ENCODE measurements around the gene ADAMTS9. TPM values are rescaled to one million over a fixed set of nuclear protein-coding genes. Genes with fewer than 3 reads are reported as not detected.
A peak's percentile ranks its signal among the peaks of the same experiment; 100 is the strongest.

ADAMTS9 gene
- total and polyA plus RNA-seq, 2 of the 13 experiments (the other 11 are each of a cell fraction or from before 2014, with no cell fraction given) = 0.02 to 0.09 TPM

DNA sequence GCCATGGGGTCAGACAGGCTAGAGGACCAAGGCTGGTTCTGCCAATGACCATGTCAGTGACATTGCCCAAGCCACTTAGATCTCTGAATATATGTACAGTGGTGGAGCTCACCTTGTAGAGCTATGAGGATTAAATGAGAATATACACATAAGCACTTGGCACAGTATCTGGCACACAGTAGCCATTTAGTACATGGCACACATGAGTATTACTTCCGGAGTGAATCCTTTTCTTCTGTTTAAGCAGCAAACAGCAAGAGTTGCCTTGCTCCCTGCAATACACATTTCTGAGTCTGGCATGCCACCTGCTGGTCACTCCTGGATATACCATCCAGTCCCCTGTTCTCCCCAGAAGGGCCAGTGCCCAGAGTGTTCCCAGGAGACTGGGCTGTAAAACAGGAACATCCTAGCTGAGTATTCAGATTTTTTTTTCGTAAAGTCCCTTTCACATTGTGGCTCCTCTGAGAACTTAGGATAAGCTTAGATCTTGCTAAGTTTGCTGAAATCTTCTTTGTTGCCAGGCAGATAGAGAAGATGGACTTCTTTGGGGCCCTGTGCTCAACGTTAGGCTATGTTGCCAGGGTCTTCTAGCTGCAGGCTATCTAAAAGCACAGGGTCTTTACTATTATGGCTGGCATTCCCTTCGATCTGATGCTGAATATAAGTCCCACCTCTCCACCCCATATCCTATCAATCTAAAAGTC lies 203.4 kb downstream of the ADAMTS9 start:
- Histone ChIP-seq H3K9ac (ENCODE audit: insufficient read depth, low read depth, low read length) (no peak overlapping the region), H3K27ac (ENCODE audit: extremely low read length, insufficient read depth, low read length) (no peak overlapping the region), H3K4me2 (ENCODE audit: low read depth, low read length) (no peak overlapping the region), H3K4me3 (replicated peaks in 1 of 3; ENCODE audit: insufficient read depth in 1 of 3, low read depth in 2 of 3, low read length in 3 of 3) (no peak overlapping the region), H3K9me3 (ENCODE audit: low read length) (no peaks in the 10 kb centered on the region), H3K36me3 (replicated peaks in 1 of 2; ENCODE audit: control insufficient read depth in 1 of 2, insufficient read depth in 2 of 2, low read length in 2 of 2) (no peaks in the 10 kb centered on the region), H2AFZ (ENCODE audit: low read length) (no peak overlapping the region), H3K4me1 (ENCODE audit: insufficient read depth, low read length) (peaks cover 5% of the 10 kb centered on the region; the same call in 1 of the 2 replicates), H3K79me2 (ENCODE audit: insufficient read depth, low read length) (no peaks in the 10 kb centered on the region), H4K20me1 (ENCODE audit: insufficient read depth, low read length) (no peaks in the 10 kb centered on the region), H3K27me3 (ENCODE audit: control insufficient read depth in 1 of 2, insufficient read depth in 2 of 2, low read length in 2 of 2) (peaks cover 2 to 22% of the 10 kb centered on the region in 2 experiments; a peak in 3 of 5 replicates)
- peak; percentile 99 for ATAC-seq
- intact Hi-C loops (cut with micrococcal nuclease; ENCODE audit: unreplicated experiment) (loop anchor here (1.0 to 5.0 kb wide), 3 partner anchors 222 to 454 kb away; no protein-coding TSS in a partner anchor), in situ Hi-C loops (cut with HindIII; ENCODE audit: extremely low pct_ligation_motif_present, low pct_unique_long_range_greater_than_20kb) (loop anchor here (5.0 kb wide), 1 partner anchor 452 kb away; no protein-coding TSS in a partner anchor)
- ChIA-PET POLR2A (no interaction called here), CTCF (ENCODE audit: low intra/inter-chr PET ratio, low total read pairs) (interaction anchor here (1.3 to 2.8 kb wide), 2 partner anchors 453 to 461 kb away, joined by 3 to 44 read pairs; partner anchors contain the start of gene PSMD6)
- 0% methylated on average over 4 of the region's 4 CpGs for WGBS (ENCODE audit: low lambda C conversion rate)
- BruUV-seq (replicated peaks) = no TSS peak
- DNase-seq (ENCODE audit: low spot score) = peak; percentile 41
- peak; percentile 89 for FAIRE-seq
- TF ChIP-seq CHD2 (IDR thresholded peaks at IDR 0.05; ENCODE audit: low read depth, low read length) = no peak
- no peak for TF ChIP-seq IKZF1 (IDR thresholded peaks at IDR 0.05)
- TF ChIP-seq AGO2 (optimal IDR thresholded peaks at IDR 0.05; ENCODE audit: low read depth, low read length) = no peak
- TF ChIP-seq SAP130 (CRISPR knock-in tag; IDR thresholded peaks at IDR 0.05; ENCODE audit: low read depth) = no peak
- TF ChIP-seq, protein P1, sequence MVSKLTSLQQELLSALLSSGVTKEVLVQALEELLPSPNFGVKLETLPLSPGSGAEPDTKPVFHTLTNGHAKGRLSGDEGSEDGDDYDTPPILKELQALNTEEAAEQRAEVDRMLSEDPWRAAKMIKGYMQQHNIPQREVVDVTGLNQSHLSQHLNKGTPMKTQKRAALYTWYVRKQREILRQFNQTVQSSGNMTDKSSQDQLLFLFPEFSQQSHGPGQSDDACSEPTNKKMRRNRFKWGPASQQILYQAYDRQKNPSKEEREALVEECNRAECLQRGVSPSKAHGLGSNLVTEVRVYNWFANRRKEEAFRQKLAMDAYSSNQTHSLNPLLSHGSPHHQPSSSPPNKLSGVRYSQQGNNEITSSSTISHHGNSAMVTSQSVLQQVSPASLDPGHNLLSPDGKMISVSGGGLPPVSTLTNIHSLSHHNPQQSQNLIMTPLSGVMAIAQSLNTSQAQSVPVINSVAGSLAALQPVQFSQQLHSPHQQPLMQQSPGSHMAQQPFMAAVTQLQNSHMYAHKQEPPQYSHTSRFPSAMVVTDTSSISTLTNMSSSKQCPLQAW (CRISPR knock-in tag; IDR thresholded peaks at IDR 0.05) = peak; percentile 45; the same call in 1 of the 2 replicates
- TF ChIP-seq ZNF350 (CRISPR knock-in tag; IDR thresholded peaks at IDR 0.05; ENCODE audit: borderline replicate concordance, low read depth) = no peak
- TF ChIP-seq SKI (IDR thresholded peaks at IDR 0.05; ENCODE audit: partially characterized antibody) = no peak
- no peak for TF ChIP-seq RXRB (CRISPR knock-in tag; IDR thresholded peaks at IDR 0.05; ENCODE audit: borderline replicate concordance)
- TF ChIP-seq ETV5 (CRISPR knock-in tag; IDR thresholded peaks at IDR 0.05; ENCODE audit: borderline replicate concordance) = peak; percentile 50; the same call in 1 of the 2 replicates
- TF ChIP-seq NR2C2 (CRISPR knock-in tag; IDR thresholded peaks at IDR 0.05; ENCODE audit: borderline replicate concordance) = peak; percentile 62; the same call in 1 of the 2 replicates
- peak; percentile 55; the same call in 1 of the 2 replicates for TF ChIP-seq GABPB1 (CRISPR knock-in tag; IDR thresholded peaks at IDR 0.05)
- 0 out of 2 replicates have a peak, but pooled peaks have one; percentile 15 for TF ChIP-seq FOXK1 (CRISPR knock-in tag; IDR thresholded peaks at IDR 0.05; ENCODE audit: borderline replicate concordance, low read depth)
- TF ChIP-seq MATR3 (CRISPR knock-in tag; IDR thresholded peaks at IDR 0.05) = no peak
- TF ChIP-seq GFI1 (CRISPR knock-in tag; IDR thresholded peaks at IDR 0.05; ENCODE audit: borderline replicate concordance) = no peak
- no peak for TF ChIP-seq TAF15 (IDR thresholded peaks at IDR 0.05; ENCODE audit: low read depth, low read length, poor library complexity, severe bottlenecking)
- no peak for TF ChIP-seq ZNF777 (CRISPR knock-in tag; IDR thresholded peaks at IDR 0.05)
- no peak for TF ChIP-seq ZNF256 (CRISPR knock-in tag; conservative IDR thresholded peaks at IDR 0.05)
- 0 out of 2 replicates have a peak, but pooled peaks have one; percentile 23 for TF ChIP-seq ELF3 (CRISPR knock-in tag; IDR thresholded peaks at IDR 0.05)
- no peak for TF ChIP-seq ZNF124 (CRISPR knock-in tag; IDR thresholded peaks at IDR 0.05)
- no peak for TF ChIP-seq KDM2A (CRISPR knock-in tag; IDR thresholded peaks at IDR 0.05; ENCODE audit: borderline replicate concordance, low read depth)
- TF ChIP-seq ZNF501 (CRISPR knock-in tag; IDR thresholded peaks at IDR 0.05) = peak; percentile 29; the same call in 1 of the 2 replicates
- no peak for TF ChIP-seq ZNF878 (CRISPR knock-in tag; IDR thresholded peaks at IDR 0.05)
- 0 out of 2 replicates have a peak, but pooled peaks have one; percentile 15 for TF ChIP-seq SALL1 (CRISPR knock-in tag; IDR thresholded peaks at IDR 0.05)
- TF ChIP-seq MIER3 (CRISPR knock-in tag; IDR thresholded peaks at IDR 0.05; ENCODE audit: borderline replicate concordance) = no peak
- TF ChIP-seq GABPA (IDR thresholded peaks at IDR 0.05; ENCODE audit: low read depth, low read length) = 0 out of 2 replicates have a peak, but pooled peaks have one; percentile 8
- peak; percentile 48; the same call in 1 of the 2 replicates for TF ChIP-seq GABPA (CRISPR knock-in tag; IDR thresholded peaks at IDR 0.05; ENCODE audit: low read depth)
